CD4-positive, alpha-beta T cell treated with Interleukin-4 for 1 hour (primary cell): Measurements from ENCODE around the gene UBAC1.
"Not testable (repeated sequence)": the region's sequence is repeated elsewhere in the genome, so short reads cannot be mapped to it uniquely, and the experiment has no call there.

ENCODE experiments used
- DNase-seq, 2 donors: peaks; one replicate each; pipeline ENCODE4 v3.0.0-alpha.2; 2020 to 2022

Gene UBAC1

DNA sequence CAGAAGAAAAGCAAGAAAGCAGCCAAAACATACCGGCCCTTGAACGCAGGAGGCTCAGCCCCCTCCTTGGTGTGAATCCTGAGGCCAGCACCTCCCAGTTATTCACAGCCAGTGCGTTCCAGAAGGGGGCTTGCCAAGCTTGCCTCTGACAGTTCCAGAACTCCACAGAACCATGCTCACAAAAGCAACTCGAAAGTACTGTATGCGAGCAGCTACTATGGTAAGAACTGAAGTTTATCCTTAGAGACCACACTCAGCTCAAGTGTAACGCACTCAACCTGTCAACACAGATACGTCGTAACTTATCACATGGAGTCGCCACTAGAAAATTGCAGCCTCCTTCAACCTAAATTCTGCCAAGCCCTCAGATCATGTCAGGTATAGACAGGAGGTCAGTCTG, 1.4 kb downstream of the UBAC1 start:
- DNase-seq = no peak

GRCh38 chr9:135958485-135958884, 2.7 kb downstream of the UBAC1 start:
- peak in 1 of 2 donors; percentile 25 for DNase-seq

DNA sequence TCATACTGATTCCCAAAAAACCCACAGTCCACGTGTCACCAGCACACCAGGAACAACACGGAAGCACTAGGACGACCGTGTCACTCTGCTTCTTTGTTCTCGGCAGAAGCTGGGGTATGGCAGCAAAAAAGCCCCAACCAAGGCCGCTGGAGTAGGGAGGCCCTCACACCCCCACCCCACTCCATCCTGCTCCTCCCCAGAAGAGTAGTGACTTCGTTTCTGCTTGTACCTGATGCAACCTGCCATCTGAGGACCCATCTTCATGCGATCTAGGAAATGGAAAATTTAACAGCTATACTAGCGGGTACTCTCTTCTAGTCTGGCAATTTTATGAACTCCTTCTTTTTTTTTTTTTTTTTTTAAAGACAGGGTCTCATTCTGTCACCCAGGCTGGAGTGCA, 3.7 kb downstream of the UBAC1 start:
- DNase-seq = no peak

- DNase-seq = no peak
These were observed 4.4 kb downstream of the UBAC1 start for GRCh38 chr9:135956802-135957174.

- DNase-seq = no peak
These were observed 5.0 kb downstream of the UBAC1 start for GRCh38 chr9:135955934-135956801.

DNA sequence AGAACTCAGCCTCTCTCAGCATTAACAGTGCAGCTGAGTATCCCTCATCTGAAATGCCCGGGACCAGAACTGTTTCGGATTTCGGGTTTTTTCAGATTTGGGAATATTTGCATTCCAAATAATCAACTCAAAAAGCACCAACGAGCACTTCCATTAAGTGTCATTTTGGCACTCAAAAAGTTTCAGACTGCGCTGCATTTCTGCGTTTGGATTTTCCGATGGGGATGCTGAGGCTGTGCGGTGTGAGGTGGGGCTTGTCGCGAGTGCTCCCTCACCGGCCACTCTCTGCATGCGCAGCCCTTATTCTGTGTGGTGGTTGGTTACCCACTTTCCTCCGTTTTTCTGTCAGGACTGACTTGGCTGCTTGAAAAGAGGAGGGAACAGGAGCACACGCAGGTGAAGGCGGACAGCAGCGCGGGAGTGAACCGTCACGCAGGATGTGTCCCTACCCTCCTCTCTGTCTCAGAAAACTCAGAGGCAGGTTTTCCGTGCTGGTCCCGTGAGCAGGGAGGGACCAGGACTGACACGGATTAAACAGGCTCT, 8.4 kb downstream of the UBAC1 start:
- DNase-seq = no peak

- no peak for DNase-seq
These were observed 9.1 kb downstream of the UBAC1 start for GRCh38 chr9:135951889-135952663.

- not testable (repeated sequence) for DNase-seq
These were observed 9.9 kb downstream of the UBAC1 start for GRCh38 chr9:135951310-135951709.

DNA sequence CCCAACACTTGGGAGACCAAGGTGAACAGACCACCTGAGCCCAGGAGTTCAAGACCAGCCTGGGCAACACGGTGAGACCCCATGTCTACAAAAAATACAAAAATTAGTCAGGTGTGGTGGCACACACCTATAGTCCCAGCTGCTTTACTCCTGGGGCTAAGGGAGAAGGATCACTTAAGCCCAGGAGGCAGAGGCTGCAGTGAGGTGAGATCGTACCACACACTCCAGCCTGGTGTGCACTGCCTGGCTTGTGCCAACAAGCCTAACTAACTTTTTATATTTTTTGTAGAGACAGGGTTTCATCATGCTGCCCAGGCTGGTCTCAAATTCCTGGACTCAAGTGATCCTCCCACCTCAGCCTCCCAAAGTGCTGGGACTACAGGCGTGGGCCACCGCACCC, 10.3 kb downstream of the UBAC1 start:
- not testable (repeated sequence) for DNase-seq

DNA sequence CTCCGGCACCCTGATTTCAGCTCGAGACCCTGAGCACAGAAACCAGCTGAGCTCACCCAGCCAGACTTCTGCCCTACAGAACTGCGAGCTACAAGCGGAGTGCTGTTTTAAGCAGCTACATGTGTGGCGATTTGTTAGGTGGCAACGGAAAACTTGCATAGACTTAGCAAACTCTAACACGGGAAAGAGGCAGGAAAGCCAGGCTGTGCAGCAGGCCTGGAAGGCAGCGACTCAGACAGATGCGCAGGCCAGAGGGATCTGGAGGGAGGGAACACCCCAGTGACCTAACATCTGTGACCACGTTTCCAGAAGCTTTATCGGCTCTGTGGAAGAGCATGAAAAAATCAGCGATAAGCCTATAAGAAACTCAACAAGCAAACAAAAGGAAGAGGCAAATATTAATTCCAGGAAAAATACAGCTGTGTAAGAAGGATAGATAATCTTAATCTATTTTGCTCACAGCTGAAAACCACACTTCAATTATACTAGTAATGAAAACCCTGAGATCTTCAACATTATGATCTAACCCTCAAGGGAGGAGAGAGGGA, 11.0 kb downstream of the UBAC1 start:
- DNase-seq = no peak

DNA sequence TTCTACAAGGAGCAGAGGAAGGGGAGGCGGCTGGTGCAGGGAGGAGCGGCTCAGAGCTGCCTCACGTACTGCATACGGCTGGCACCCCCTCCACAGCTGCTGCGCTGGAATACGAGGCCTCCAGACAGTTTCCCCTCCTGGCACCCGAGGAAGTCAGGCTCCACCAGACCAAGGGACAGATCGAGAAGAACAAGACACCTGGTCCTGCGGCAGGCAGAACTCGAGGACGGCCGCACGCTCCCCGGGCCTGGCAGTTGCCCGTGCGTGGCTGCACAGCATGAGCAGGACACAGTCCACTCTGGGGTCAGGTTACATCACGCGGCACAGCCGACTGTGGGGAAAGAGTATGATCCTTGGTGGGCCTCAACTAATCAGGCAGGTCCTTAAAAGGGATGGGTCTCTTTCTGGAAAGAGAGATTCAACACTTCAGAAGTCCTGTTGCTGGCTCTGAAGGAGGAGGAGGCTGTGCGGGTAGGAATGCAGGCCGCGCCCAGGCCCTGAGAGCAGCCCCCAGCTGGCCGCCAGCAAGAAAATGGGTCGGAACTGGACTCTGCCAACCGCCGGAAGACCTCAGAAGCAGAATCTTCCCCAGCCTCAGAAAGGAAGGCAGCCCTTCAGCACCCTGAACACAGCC, 11.6 kb downstream of the UBAC1 start:
- no peak for DNase-seq

GRCh38 chr9:135948968-135949367, 12.2 kb downstream of the UBAC1 start:
- no peak for DNase-seq

DNA sequence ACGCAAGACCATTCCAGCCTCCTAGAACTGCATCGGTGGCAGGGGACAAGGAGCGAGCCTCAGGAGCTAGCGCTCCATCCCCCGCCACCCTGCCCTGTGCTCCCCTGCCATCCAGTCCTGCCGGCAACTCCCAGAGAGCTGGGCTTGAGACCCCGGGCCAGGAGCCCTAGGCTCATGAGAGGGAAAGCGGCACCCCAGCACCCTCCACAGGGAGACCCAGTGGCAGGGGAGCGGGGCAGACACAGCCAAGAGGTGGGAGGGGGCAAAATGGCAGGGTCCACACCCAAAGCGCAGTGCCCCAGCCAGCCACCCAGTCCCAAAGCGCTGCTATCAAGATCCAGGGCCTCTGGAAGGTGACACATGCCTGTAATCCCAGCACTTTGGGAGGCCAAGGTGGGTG, 12.7 kb downstream of the UBAC1 start:
- DNase-seq = no peak

GRCh38 chr9:135947582-135947981, 13.6 kb downstream of the UBAC1 start:
- no peak for DNase-seq

GRCh38 chr9:135947105-135947504, 14.1 kb downstream of the UBAC1 start:
- DNase-seq = not testable (repeated sequence)

DNA sequence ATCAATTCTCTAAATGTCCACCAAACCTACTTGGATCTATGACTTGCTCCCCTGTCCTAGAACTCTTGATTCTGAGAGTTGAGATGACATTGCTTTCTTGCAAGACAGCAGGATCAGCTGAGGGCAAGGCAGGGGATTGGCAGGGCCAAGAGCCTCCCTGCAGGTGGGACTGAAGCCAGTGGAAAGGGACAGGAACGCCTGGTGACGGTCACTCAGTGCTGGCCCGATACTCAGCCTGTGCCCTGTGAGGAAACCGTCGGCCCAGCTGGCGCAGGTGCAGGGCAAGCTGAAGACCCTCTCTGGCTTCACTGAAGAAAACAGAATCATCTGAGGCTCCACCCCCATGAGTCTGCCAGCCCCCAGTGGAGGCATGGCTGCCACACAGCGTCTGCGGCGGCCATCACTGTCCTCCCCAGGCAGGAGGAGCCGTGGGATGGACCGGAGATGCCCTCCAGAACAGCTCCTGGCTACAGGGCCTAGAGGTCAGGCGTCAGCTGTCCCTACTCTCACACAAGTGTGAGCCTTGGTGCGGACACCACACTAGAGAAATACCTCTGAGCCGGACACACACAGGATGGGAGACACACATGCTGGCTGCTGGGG, 14.7 kb downstream of the UBAC1 start:
- DNase-seq = no peak

GRCh38 chr9:135945969-135946368, 15.2 kb downstream of the UBAC1 start:
- no peak for DNase-seq

GRCh38 chr9:135944444-135945252, 16.5 kb downstream of the UBAC1 start:
- no peak for DNase-seq

GRCh38 chr9:135943604-135944003, 17.6 kb downstream of the UBAC1 start:
- DNase-seq = not testable (repeated sequence)

DNA sequence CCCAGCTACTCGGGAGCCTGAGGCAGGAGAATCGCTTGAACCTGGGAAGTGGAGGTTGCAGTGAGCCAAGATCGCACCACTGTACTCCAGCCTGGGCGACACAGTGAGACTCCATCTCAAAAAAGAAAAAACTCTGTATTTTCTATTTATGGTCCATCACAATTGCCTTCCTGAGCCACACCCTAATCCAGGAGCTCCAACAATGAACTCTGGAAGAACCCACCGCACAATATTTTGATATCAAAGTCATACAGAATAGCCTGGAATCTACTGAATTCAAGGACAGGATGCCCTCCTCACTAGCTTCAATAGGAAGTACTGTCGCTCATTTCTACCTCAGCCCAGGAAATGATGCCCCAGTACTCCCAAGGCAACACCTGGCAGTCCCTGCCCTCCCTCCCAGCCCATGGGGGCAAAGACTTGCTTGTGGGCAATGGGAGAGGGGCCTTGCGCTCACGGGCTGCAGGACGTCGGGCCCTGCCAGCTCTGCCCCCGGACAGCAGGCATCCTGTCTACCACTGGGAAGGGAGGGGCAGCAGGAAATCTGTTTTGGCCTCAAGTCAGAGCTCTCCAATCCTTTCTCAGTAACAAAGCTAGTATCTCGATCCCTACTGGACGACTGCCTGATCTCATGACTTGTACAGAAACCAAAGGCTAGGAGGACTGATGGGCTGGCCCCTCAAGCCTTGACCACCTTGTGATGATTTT, 19.7 kb downstream of the UBAC1 start:
- no peak for DNase-seq
